NCI-H2081 (cell line): ENCODE results near the gene ELL2.
"Not testable (repeated sequence)": the region's sequence is repeated elsewhere in the genome, so short reads cannot be mapped to it uniquely, and the experiment has no call there.

ENCODE experiments used
- DNase-seq, 2 experiments: peaks; one replicate each; lab custom pipeline; 2025; lab: John Stamatoyannopoulos, UW

The ELL2 gene

DNA sequence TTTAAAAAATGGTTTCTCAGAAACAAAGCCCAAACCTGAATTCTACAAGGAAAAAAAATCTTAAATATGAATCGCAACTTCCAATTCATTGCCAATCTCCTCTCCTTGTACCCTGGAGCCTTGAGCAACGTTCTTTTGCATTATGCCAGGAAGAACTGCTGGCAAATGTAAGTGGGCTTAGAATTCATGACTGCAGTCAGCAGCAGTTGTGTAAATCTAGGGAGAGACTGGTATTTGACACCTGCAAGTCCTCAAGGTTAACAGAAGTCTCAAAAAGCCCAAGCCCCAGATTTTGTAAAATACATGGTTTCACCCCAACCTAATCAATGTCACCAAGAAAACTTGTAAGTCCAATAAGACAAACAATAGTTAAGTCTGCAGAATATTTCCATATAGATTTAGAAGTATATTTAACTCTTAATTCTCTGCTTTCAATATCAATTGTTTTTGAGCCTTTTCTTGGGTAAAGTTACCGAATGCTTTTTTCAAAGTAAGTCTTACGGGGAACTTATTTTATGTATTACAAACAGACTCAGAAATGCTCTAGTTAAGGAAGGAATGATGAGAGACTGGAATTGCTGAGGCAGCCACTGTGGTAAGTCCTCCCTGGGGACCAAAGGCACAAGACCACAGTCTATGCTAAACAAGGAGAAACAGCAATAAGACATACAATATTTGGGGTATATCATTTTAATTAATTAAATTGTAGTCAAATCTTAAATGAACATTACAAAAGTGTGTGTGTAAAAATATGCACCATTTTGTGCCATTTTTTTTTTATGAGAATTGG, 31.3 kb downstream of the ELL2 start:
- DNase-seq = no peak

DNA sequence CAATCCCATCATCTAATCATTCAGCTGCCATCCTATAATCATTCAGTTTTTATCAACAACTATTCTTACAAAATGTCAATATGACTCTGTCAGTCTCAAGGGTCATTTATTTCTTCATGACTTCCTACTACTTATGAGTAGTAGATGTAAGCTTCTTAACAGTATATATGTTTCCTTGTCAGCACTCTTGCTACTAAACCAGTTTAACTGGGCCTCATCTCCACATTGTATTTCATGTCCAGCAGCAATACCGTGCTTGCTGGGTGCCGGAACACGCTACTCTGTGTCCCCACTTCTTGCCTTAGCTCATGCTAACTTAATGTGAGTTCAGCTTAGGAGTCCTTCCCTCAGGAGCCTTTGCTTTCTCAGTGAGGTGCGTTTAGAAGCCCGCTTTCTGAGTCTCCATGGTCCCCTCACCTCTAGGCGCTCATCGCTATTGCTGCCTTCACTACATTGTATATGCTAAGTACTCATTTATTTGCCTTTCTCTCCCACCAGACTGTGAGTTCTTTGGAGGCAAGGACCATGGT, 32.9 kb downstream of the ELL2 start:
- DNase-seq = no peak

DNA sequence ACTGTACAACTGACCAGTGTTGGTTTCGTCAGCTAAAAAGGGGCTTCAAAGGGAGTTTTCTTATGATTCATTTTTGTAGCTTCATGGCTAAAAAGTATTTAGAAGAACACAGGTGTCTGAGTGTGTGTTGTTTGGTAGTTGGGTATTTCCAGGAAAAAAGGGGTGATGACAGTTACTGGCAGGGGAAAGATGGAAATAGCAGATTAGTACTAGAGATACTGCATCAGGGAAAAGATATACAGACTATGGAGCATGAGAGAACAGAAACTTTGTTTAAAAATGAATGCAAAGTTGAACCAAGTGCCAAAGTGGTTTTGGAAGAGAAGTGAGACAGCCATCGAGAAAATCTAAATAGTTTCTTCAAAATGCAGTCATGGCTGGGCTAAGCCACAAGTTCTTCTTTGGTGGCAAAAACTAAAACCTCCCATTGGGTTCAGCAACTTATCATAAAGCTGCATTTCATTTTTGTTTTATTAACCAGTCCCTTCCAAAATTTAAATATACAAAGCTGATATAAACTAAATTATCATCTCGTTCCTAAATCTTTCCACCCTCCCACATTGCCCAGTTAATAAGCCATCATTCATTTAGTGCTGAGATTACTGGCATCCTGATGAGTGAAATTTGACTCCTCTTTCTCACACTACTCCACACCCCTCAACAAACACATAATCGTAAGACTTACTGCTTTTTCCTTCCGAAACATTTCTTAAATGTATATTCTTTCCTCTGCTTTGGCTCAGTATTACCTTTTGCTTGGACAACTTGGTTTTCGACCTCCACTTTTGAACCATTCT, 33.5 kb downstream of the ELL2 start:
- DNase-seq = no peak

- not testable (repeated sequence) for DNase-seq
These were observed 34.4 kb downstream of the ELL2 start for GRCh38 chr5:95927300-95927699.

- no peak for DNase-seq
These were observed 35.7 kb downstream of the ELL2 start for GRCh38 chr5:95925939-95926338.

GRCh38 chr5:95925378-95925744, 36.3 kb downstream of the ELL2 start:
- no peak for DNase-seq

GRCh38 chr5:95924720-95925377, 36.8 kb downstream of the ELL2 start:
- DNase-seq = no peak

DNA sequence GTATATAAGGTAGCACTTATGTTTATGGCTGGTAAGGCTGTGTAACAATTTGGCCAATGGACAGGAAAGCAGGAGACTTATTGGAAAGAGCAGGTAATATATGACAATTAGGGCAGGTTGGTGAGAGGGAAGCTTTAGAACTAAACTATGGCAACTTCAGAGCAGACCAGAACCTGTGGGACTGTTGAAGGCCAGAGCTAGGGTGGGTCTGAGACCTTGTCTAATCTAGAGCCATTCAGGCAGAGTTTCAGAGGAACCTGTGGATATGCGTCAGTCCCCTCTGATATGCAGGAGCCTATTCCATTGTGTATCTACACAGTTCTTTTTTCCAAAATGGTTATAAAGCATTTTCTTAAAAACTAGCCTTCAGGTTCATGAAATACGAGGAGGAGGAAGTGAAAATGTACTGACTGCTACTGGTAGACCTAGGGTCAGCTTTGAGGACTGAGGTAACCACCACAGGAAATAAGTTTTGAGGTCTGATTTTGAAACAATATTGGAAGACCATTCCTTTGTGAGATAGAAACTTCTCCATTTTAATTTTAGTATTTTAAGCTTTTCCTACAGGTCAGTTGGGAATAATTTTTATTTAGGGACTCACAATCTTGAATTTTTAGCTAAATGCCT, 37.6 kb downstream of the ELL2 start:
- DNase-seq = no peak

DNA sequence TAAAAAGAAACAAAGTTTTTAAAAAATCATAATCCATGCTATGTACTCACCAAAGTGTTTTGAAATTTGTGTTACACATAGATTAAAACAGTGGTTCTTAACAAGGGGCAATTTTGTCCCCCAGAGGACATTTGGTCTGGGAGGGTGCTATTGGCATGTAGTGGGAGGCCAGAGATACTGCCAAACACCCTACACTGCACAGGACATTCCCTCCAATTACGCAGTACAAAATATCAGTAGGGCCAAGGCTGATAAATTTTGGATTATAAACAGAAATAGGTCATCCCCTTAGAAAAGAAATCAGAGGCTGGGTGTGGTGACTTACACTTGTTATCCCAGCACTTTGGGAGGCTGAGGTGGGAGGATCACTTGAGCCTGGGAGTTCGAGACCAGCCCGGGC, 38.9 kb downstream of the ELL2 start:
- DNase-seq = no peak

DNA sequence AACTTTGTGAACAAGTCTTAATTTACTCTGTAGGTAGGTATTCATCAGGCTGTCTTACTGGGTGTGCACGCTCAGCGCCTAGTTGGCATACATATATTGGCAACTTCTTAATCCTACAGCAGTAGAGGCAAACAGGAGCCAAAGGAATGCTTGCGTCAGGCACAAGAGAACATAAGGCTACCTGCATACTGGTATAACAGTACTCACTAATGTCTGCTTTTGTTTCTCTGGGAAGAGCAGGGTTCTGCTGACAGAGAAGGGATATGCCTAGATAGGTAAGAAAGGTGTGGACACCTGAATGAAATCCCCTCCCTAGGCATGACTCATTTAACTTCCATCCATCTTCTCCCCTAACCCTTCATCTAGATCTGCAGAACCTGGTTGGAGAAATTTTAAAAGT, 40.1 kb downstream of the ELL2 start:
- DNase-seq = no peak

- no peak for DNase-seq
These were observed 40.8 kb downstream of the ELL2 start for GRCh38 chr5:95920822-95921221.

DNA sequence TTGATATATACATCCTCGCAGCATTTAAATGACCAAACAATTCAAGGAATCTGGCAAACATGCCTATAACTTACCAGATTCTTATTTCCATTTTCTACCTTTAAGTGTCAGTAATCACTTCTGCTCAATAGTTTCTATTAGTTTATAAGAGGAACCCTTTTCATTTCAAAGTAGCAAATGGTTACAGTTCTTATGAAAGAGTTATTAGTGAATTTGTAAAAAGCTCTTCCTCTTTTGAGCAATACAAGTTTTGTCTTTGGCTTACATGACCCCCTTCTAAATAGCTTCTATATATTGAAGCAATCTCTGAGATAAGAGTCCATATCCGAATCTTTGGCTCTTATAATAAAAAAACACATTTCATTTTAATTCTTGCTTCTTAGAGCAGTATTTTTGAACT, 42.0 kb downstream of the ELL2 start:
- no peak for DNase-seq

DNA sequence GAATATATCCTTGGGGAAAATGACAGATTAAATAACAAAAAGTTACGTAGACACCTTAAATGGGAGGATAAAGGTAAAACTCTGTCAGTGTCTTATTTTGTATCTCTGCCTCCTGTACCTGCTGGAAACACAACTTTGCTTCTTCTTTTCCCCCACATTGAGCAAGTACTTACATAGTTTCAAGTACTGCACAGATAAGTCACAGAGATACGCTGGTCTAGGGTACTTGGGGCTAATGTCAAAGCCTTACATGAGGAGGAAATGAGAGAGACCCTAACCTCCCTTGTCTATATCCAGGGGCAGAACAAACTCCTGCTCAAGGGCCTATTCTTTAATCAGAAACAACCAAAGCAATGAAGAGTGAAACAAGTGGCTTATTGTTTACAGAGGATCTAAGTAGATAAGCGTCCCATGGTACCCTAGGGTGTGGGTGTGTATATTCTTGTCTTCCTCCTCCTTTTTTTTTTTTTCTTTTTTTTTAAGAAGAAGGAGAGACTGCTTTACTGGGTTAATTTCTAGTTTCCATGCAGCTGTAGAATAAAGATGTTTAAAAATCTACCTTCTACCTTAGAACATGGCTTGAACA, 43.1 kb downstream of the ELL2 start:
- no peak for DNase-seq

DNA sequence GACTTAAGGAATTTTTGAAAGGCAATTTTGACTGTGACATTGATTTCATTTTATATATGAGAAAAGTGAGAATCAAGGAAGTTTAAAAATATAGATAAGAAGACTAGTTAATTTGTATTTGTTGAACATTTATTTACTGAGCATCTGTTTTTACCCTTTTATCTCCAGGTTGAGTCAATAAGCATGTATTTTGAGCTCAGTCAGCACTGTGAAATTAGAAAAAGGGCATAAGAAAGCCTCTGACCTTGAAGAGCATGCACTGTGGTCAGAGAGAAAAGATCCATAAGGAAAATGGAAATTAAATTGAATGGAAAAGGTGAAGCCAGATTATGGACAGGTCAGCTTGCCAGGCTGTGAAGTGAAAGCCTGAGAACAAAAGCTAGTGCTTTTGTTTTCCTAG, 44.4 kb downstream of the ELL2 start:
- DNase-seq = no peak

DNA sequence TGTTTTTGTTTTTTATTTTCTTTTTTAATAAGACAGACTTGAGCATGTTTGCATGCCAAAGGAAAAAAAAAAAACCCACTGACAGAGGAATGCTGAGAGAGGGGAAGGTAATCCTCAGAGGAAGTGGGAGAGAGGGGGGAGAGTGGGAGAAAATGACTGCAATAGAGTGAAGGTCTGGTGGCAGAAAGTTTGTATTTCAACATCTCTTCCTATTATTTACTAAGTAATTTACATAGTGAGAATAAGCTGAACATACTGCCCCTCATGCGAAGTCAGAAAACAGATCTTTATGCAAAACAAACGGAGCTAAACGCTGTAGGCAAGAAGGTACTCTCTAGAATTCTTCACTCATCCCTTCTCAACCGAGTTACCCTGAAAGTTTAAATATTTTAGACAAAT, 45.0 kb downstream of the ELL2 start:
- no peak for DNase-seq

GRCh38 chr5:95915999-95916686, 45.5 kb downstream of the ELL2 start:
- DNase-seq = no peak

DNA sequence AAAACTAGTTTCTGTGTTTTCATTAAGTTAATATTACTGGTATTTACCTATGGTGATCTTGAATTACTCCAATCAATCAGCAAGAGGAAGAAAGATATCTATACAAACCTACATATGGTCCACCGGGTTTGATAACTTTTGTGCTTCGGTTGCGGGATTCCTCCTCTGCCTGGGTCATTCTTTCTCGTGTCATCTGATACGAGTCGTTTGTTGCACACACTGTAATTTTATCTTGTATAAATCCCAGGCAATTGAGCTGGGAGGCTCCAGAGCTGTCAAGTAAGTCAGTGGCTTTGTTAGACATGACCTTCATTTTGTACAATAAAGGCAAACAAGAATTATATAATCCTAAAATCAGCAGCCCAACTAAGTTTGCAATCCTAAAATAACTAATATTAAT, 48.0 kb downstream of the ELL2 start:
- no peak for DNase-seq

DNA sequence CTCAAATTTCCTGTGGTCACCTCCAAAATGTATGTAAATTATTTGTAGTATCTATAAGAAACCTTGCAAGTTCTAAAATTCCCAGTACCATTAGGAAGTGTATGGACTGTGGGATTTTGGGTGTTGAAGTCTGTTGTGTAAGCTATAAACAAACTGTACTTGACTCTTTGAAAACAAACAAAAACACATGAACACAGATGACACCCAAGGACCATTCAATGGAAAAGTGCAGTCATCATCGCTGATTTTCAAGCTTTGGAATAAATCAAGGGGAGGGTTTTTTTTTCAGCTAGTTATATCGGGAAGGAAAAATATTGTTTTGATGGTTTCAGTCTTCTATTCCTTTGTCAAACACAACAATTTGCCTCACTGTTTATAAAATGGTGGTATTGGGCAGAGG, 49.6 kb downstream of the ELL2 start:
- no peak for DNase-seq

- no peak for DNase-seq
These were observed 51.1 kb downstream of the ELL2 start for GRCh38 chr5:95910521-95910920.

- no peak for DNase-seq
These were observed 51.9 kb downstream of the ELL2 start for GRCh38 chr5:95909738-95910137.

- no peak for DNase-seq
These were observed 52.9 kb downstream of the ELL2 start for GRCh38 chr5:95908799-95909198.
